Transverse colon (tissue), 3 donors: ENCODE results near the gene PLAGL2.
"Not testable (repeated sequence)": the region's sequence is repeated elsewhere in the genome, so short reads cannot be mapped to it uniquely, and the experiment has no call there.

Experiments
- CTCF ChIP-seq, 5 experiments: fragments of 200-600 bp in 3 of 5; fragments of 450-650 bp in 2 of 5; sonication (generic) in 3 of 5; IDR thresholded peaks; 1 replicate in 2 of 5; 2 replicates in 3 of 5; pipeline ENCODE4 v1.5.1; 2016 to 2017; ENCODE audit warnings: antibody characterized with exemption in 5 of 5, inconsistent platforms in 3 of 5, mild to moderate bottlenecking in 2 of 5, moderate library complexity in 1 of 5
- POLR2A ChIP-seq: fragments of 450-650 bp; IDR thresholded peaks from one replicate; pipeline ENCODE4 v1.6.1; 2016; ENCODE audit warnings: antibody characterized with exemption, mild to moderate bottlenecking, moderate library complexity

GRCh38 chr20:32246208-32246607, 38.7 kb upstream of the PLAGL2 start:
- not testable (repeated sequence) for TF ChIP-seq CTCF (IDR thresholded peaks at IDR 0.05); POLR2A
